ENCODE measurements around the gene INPP1. TPM values are rescaled to one million over a fixed set of nuclear protein-coding genes. Genes with fewer than 3 reads are reported as not detected.
A peak's percentile ranks its signal among the peaks of the same experiment; 100 is the strongest.

The INPP1 gene
- total RNA-seq, 3 donors from 2014 or later, result 31.3 to 37.7 (median 36.3) TPM

- intact Hi-C loops (cut with DNase I, micrococcal nuclease), result no loop called here
- ATAC-seq (no peak), DNase-seq (no peak)
- H3K36me3 ChIP-seq (ENCODE audit: low read depth), result no peaks in the 10 kb centered on the region
- H3K4me3 ChIP-seq, result no peak overlapping the region
- H3K4me1 ChIP-seq (ENCODE audit: low read depth), result no peaks in the 10 kb centered on the region
- no peaks in the 10 kb centered on the region for H3K9me3 ChIP-seq
- TF ChIP-seq, protein P1, sequence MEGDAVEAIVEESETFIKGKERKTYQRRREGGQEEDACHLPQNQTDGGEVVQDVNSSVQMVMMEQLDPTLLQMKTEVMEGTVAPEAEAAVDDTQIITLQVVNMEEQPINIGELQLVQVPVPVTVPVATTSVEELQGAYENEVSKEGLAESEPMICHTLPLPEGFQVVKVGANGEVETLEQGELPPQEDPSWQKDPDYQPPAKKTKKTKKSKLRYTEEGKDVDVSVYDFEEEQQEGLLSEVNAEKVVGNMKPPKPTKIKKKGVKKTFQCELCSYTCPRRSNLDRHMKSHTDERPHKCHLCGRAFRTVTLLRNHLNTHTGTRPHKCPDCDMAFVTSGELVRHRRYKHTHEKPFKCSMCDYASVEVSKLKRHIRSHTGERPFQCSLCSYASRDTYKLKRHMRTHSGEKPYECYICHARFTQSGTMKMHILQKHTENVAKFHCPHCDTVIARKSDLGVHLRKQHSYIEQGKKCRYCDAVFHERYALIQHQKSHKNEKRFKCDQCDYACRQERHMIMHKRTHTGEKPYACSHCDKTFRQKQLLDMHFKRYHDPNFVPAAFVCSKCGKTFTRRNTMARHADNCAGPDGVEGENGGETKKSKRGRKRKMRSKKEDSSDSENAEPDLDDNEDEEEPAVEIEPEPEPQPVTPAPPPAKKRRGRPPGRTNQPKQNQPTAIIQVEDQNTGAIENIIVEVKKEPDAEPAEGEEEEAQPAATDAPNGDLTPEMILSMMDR (IDR thresholded peaks at IDR 0.05), result no peak
These were observed 52.9 kb downstream of the INPP1 start for GRCh38 chr2:190396271-190396670.

DNA sequence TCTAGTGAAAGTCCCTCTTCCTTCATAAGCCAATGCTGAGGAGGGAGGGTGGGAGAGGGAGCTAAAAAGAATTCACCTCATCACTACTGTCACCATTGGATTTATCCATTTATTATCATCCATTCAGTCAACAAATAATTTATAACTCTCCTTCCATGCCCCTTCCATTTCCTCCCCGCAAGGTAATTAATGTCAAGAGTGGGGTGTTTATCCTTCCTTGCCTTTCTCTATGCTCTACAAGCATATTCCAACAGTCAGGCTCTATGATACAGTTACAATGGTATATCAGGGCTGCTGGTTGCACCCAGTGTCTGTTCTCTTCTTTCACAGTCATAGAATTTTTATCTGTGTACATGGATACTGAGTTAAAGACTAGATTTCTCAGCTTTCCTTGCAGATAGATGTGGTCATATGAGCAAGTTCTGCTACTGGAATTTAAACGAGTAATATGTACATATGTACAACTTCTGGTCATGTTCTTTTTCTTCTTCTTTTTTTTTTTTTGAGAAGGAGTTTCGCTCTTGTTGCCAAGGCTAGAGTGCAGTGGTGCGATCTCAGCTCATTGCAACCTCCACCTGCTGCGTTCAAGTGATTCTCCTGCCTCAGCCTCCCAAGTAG is 59.7 kb downstream of the INPP1 start:
- intact Hi-C loops (cut with DNase I, micrococcal nuclease), result no loop called here
- no peaks in the 10 kb centered on the region for H3K36me3 ChIP-seq (ENCODE audit: low read depth)

DNA sequence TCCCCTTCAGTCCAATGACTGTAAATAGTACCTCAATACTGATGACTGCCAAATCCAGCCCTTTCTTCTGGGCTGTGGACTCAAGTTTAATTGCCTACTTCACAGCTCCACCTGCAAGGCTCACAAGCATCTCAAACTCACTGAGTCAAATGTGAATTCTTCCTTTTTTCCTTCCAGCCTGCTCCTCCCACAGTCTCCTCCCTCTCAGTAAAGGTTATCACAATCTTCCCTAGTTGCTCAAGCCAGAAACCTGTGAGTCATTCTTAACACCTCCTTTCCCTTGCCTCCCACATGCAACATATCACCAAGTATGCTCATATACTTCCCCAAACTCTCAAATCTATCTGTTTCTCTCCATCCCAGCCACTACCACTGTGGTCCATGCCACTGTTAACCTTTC is 61.1 kb downstream of the INPP1 start:
- peak; percentile 59 for ATAC-seq
- intact Hi-C loops (cut with DNase I, micrococcal nuclease), result no loop called here
- Histone ChIP-seq H3K4me1 (ENCODE audit: low read depth) (peaks cover 15% of the 10 kb centered on the region), H3K36me3 (ENCODE audit: low read depth) (no peaks in the 10 kb centered on the region), H3K9me3 (no peaks in the 10 kb centered on the region), H3K4me3 (no peak overlapping the region)
- TF ChIP-seq, protein P1 (IDR thresholded peaks at IDR 0.05), result no peak
- peak in 1 of 3 donors; percentile 38 for DNase-seq

More for the DNA sequence above, 59.7 kb downstream of the INPP1 start:
- no peak for DNase-seq
- Histone ChIP-seq H3K9me3 (no peaks in the 10 kb centered on the region), H3K4me1 (ENCODE audit: low read depth) (peaks cover 9% of the 10 kb centered on the region), H3K4me3 (no peak overlapping the region)
- ATAC-seq, result no peak
- TF ChIP-seq, protein P1 (IDR thresholded peaks at IDR 0.05), result no peak

- ATAC-seq (no peak), DNase-seq (no peak)
- H3K4me3 ChIP-seq, result no peak overlapping the region
- TF ChIP-seq, protein P1 (IDR thresholded peaks at IDR 0.05), result no peak
- no peaks in the 10 kb centered on the region for H3K9me3 ChIP-seq
- peaks cover 21% of the 10 kb centered on the region for H3K4me1 ChIP-seq (ENCODE audit: low read depth)
- no peaks in the 10 kb centered on the region for H3K36me3 ChIP-seq (ENCODE audit: low read depth)
- intact Hi-C loops (cut with DNase I, micrococcal nuclease), result no loop called here
These were observed 61.7 kb downstream of the INPP1 start for GRCh38 chr2:190405070-190405469.

GRCh38 chr2:190405995-190406394 is 62.6 kb downstream of the INPP1 start:
- DNase-seq, result no peak
- no peak overlapping the region for H3K4me3 ChIP-seq
- no peaks in the 10 kb centered on the region for H3K9me3 ChIP-seq
- TF ChIP-seq, protein P1 (IDR thresholded peaks at IDR 0.05), result no peak
- H3K36me3 ChIP-seq (ENCODE audit: low read depth), result no peaks in the 10 kb centered on the region
- ATAC-seq, result no peak
- H3K4me1 ChIP-seq (ENCODE audit: low read depth), result peaks cover 21% of the 10 kb centered on the region
- intact Hi-C loops (cut with DNase I, micrococcal nuclease), result no loop called here

DNA sequence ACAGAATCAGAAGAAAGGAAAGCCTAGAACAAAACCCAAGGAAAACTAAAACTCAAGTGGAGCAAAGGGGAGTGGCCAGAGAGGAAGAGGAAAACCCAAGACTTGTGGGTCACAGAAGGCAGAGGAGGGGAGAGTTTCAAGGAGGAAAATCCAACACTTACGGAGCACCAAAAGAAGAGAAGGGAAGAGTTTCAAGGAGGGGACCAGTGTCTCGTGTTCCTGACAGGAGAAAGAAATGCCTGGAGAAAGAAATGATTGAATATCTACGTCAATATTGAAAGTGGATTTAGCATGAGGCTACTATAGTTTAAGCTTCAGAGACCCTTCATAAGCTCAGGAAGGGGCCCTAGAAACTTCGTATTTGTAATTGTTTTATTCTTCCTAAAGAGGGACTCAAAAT is 63.4 kb downstream of the INPP1 start:
- no peaks in the 10 kb centered on the region for H3K9me3 ChIP-seq
- H3K4me1 ChIP-seq (ENCODE audit: low read depth), result peaks cover 24% of the 10 kb centered on the region
- intact Hi-C loops (cut with DNase I, micrococcal nuclease), result no loop called here
- TF ChIP-seq, protein P1 (IDR thresholded peaks at IDR 0.05), result no peak
- DNase-seq, result no peak
- H3K36me3 ChIP-seq (ENCODE audit: low read depth), result no peaks in the 10 kb centered on the region
- ATAC-seq, result no peak
- no peak overlapping the region for H3K4me3 ChIP-seq
